GM23248 (cell line): ENCODE results near the gene MAP2K1. TPM values are rescaled to one million over a fixed set of nuclear protein-coding genes. Genes with fewer than 3 reads are reported as not detected.

Experiments
- DNase-seq: peaks from one replicate; pipeline ENCODE4 v3.0.0-alpha.2; 2015
- H2AFZ ChIP-seq: fragments of 200-600 bp; sonication (generic); 2 replicates; pipeline ENCODE4 v1.6.1; 2016; ENCODE audit warnings: antibody characterized with exemption
- H3F3A ChIP-seq: fragments of 200-600 bp; sonication (generic); 2 replicates; pipeline ENCODE4 v1.6.1; 2016; ENCODE audit warnings: mild to moderate bottlenecking, antibody characterized with exemption, mixed run types; ENCODE audit not compliant: insufficient read depth
- H3K27ac ChIP-seq: fragments of 200-600 bp; sonication (generic); 2 replicates; pipeline ENCODE4 v1.5.1; 2016; ENCODE audit warnings: mild to moderate bottlenecking
- H3K27me3 ChIP-seq: fragments of 200-600 bp; sonication (generic); replicated peaks from 2 replicates; pipeline ENCODE4 v1.6.1; 2016; ENCODE audit warnings: mild to moderate bottlenecking; ENCODE audit not compliant: insufficient read depth
- H3K36me3 ChIP-seq: fragments of 200-600 bp; sonication (generic); 2 replicates; pipeline ENCODE4 v1.6.1; 2016; ENCODE audit warnings: low read depth, mild to moderate bottlenecking
- H3K4me1 ChIP-seq: fragments of 200-600 bp; sonication (generic); 2 replicates; pipeline ENCODE4 v1.6.1; 2016; ENCODE audit warnings: mild to moderate bottlenecking; ENCODE audit not compliant: insufficient read depth
- H3K4me2 ChIP-seq: fragments of 200-600 bp; sonication (generic); one replicate; pipeline ENCODE4 v1.6.1; 2016; ENCODE audit warnings: mild to moderate bottlenecking; ENCODE audit not compliant: unreplicated experiment
- H3K4me3 ChIP-seq: fragments of 200-600 bp; sonication (generic); 2 replicates; pipeline ENCODE4 v1.5.1; 2016; ENCODE audit warnings: mild to moderate bottlenecking
- H3K79me2 ChIP-seq: fragments of 200-600 bp; sonication (generic); 2 replicates; pipeline ENCODE4 v1.6.1; 2016; ENCODE audit warnings: mild to moderate bottlenecking; ENCODE audit not compliant: insufficient read depth
- H3K9ac ChIP-seq: fragments of 200-600 bp; sonication (generic); 2 replicates; pipeline ENCODE4 v1.6.1; 2016; ENCODE audit warnings: mild to moderate bottlenecking
- H3K9me2 ChIP-seq: fragments of 200-600 bp; sonication (generic); 2 replicates; pipeline ENCODE4 v1.6.1; 2016; ENCODE audit warnings: mixed run types, mild to moderate bottlenecking, moderate library complexity; ENCODE audit not compliant: insufficient read depth
- H3K9me3 ChIP-seq: fragments of 200-600 bp; sonication (generic); one replicate; pipeline ENCODE4 v1.6.1; 2017; ENCODE audit warnings: low read depth
- H4K20me1 ChIP-seq: fragments of 200-600 bp; sonication (generic); 2 replicates; pipeline ENCODE4 v1.6.0; 2016; ENCODE audit not compliant: insufficient read depth
- EZH2 ChIP-seq: fragments of 200-600 bp; sonication (generic); IDR thresholded peaks from 2 replicates; pipeline ENCODE4 v1.6.1; 2018; ENCODE audit warnings: antibody characterized with exemption, mild to moderate bottlenecking; ENCODE audit not compliant: insufficient read depth, poor library complexity, severe bottlenecking
- EZH2phosphoT487 ChIP-seq: fragments of 200-600 bp; sonication (generic); IDR thresholded peaks from 2 replicates; pipeline ENCODE4 v1.6.1; 2018; ENCODE audit warnings: antibody characterized with exemption, moderate library complexity, mild to moderate bottlenecking, low read depth; ENCODE audit not compliant: insufficient read depth
- WGBS, 2 experiments: methylation state at CpG; one replicate each; pipeline ENCODE4 v1.1.6; 2015 to 2017; ENCODE audit warnings: low lambda C conversion rate in 2 of 2, low coverage in 1 of 2; ENCODE audit errors: missing lambda C conversion rate in 2 of 2; 5-methylcytosine and 5-hydroxymethylcytosine counted together
- in situ Hi-C: fragments of 300-500 bp; cut with MboI; formaldehyde crosslinking; loops from 2 replicates; pipeline ENCODE4 v1.15.0; 2020
- polyA plus RNA-seq: library from polyadenylated mRNA; unstranded; fragments of >200 nt; fragmentation: Nextera tagmentation; extraction: Ambion mirVana; gene quantifications from 2 replicates; pipeline ENCODE4 v1.2.1, GENCODE V29; 2016
- total RNA-seq: library from RNA; depleted of rRNA; stranded (reverse); fragments of >200 nt; shearing (Covaris generic); gene quantifications from 2 replicates; pipeline ENCODE4 v1.2.3, GENCODE V29; 2014

The MAP2K1 gene
- total and polyA plus RNA-seq, 2 experiments from 2014 or later, result 55.7 to 56.2 TPM

DNA sequence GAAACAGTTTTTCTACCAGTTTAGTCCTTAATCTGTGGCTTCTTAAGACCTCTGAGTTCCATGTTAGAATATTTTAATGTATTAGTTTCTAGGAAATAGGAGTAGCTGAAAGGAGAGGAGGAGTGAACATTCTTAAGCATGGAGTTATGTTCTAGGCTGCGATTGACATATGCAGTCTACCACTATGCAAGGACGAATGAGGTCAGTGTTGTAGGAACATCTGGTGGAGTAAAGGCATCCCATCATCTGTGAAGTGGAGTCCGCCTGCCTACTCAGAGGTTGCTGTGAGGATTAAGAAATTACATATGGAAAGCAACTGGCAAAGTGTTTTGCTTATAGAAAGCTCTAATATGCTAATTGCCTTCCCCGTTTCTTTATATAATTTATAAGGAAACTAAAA lies 65.7 kb downstream of the MAP2K1 start:
- Histone ChIP-seq H3K36me3 (peaks cover 12% of the 10 kb centered on the region; the same call in 1 of the 2 replicates), H4K20me1 (0 out of 2 replicates have a peak, but pooled peaks cover 4% of the 10 kb centered on the region), H3K4me2 (no peak overlapping the region), H3K9me3 (no peaks in the 10 kb centered on the region), H2AFZ (no peak overlapping the region), H3K27ac (no peak overlapping the region), H3K9ac (no peak overlapping the region), H3K27me3 (no peaks in the 10 kb centered on the region), H3K4me1 (no peaks in the 10 kb centered on the region), H3F3A (no peaks in the 10 kb centered on the region), H3K79me2 (no peaks in the 10 kb centered on the region), H3K9me2 (no peaks in the 10 kb centered on the region), H3K4me3 (no peak overlapping the region)
- no peak for DNase-seq
- no peak for TF ChIP-seq EZH2
- TF ChIP-seq EZH2phosphoT487, result no peak
- 78 to 87% methylated on average over 4 of the region's 4 CpGs for WGBS, 2 experiments
- in situ Hi-C loops, result no loop called here

DNA sequence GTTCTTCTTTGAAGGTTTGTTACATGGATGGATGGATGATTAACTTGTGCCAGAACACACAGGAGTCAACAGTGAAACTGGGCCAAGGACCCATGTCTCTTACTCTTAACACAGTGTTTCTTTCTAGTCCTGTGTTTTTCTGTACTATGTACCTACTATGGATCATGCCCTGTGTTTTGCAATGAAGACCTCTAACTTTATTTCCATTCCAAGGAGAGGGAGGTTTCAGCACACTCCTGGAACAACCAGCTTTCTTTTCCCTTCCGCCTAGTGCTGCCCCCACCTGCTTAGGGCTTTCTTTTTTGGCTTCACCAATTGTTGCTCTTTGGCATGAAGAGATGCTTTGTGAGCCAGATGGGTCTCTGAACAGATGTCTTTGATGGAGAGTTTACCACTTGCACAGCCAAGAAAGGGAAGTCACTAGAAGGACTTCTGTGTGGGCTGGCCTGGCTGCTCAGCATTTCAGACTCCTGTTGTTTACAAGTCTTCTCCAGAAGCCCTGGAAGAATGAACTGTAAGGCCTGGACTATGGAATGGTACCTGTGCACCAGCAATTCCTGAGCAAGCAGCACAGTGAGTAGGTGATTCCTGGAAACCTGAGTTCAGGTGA lies 66.4 kb downstream of the MAP2K1 start:
- in situ Hi-C loops, result no loop called here
- Histone ChIP-seq H3F3A (no peaks in the 10 kb centered on the region), H2AFZ (no peak overlapping the region), H4K20me1 (0 out of 2 replicates have a peak, but pooled peaks cover 4% of the 10 kb centered on the region), H3K4me2 (no peak overlapping the region), H3K9me3 (no peaks in the 10 kb centered on the region), H3K9ac (no peak overlapping the region), H3K9me2 (no peaks in the 10 kb centered on the region), H3K27me3 (no peaks in the 10 kb centered on the region), H3K27ac (no peak overlapping the region), H3K79me2 (no peaks in the 10 kb centered on the region), H3K4me1 (no peaks in the 10 kb centered on the region), H3K36me3 (peaks cover 6% of the 10 kb centered on the region; the same call in 1 of the 2 replicates), H3K4me3 (no peak overlapping the region)
- 70 to 72% methylated on average over 1 of the region's 1 CpG for WGBS, 2 experiments
- DNase-seq, result no peak
- TF ChIP-seq EZH2phosphoT487 (no peak), EZH2 (no peak)

DNA sequence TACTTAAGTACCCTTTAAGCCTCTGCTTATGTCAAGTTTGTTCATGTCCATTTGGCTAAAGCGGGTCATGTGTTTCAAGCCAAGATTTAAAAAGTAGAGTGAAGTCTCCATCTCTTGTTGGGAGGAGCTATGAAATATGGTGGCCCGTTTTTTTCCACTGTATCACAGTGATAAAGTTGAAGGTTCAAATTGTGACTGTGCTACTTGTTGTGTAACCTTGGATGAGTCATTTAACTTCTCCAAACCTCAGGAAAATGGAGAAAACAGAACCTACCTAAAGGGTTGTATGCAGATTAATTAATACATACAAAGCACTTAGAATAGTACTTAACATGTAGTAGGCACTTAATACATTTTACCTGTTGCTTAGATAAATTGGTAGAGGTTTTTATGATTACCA lies 67.4 kb downstream of the MAP2K1 start:
- no peaks in the 10 kb centered on the region for H3F3A ChIP-seq
- no peak overlapping the region for H3K4me3 ChIP-seq
- peak; percentile 48 for DNase-seq
- no peaks in the 10 kb centered on the region for H3K4me1 ChIP-seq
- no peaks in the 10 kb centered on the region for H3K9me2 ChIP-seq
- H3K79me2 ChIP-seq, result no peaks in the 10 kb centered on the region
- peaks cover 2% of the 10 kb centered on the region; the same call in 1 of the 2 replicates for H3K36me3 ChIP-seq
- H3K27me3 ChIP-seq, result no peaks in the 10 kb centered on the region
- no peaks in the 10 kb centered on the region for H3K9me3 ChIP-seq
- H3K9ac ChIP-seq, result no peak overlapping the region
- 0 out of 2 replicates have a peak, but pooled peaks cover 4% of the 10 kb centered on the region for H4K20me1 ChIP-seq
- no peak overlapping the region for H3K4me2 ChIP-seq
- in situ Hi-C loops, result no loop called here
- TF ChIP-seq EZH2 (no peak), EZH2phosphoT487 (no peak)
- no peak overlapping the region for H3K27ac ChIP-seq
- H2AFZ ChIP-seq, result no peak overlapping the region
- 92 to 98% methylated on average over 2 of the region's 2 CpGs for WGBS, 2 experiments

DNA sequence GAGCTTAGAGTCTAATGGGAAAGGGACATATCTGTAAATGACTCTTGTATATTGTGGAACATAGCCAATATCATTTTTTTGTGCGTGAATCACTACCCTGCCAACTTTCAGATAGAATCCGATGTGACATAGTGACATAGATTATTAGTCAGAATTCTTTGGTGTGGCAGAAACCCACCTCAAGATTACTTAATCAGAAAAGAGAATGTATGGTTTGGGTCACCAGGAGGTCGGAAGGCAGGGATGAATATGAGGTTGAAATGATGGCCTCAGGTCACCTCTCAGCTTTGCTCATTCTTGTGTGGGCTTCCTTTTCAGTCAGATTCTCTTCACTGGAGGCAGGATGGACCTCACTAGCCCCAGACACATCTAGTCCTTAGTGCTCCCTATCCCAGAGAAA lies 69.5 kb downstream of the MAP2K1 start:
- H3F3A ChIP-seq, result no peaks in the 10 kb centered on the region
- DNase-seq, result no peak
- H3K4me2 ChIP-seq, result no peak overlapping the region
- H3K79me2 ChIP-seq, result no peaks in the 10 kb centered on the region
- H3K9me2 ChIP-seq, result no peaks in the 10 kb centered on the region
- no peaks in the 10 kb centered on the region for H3K36me3 ChIP-seq
- TF ChIP-seq EZH2 (no peak), EZH2phosphoT487 (no peak)
- H3K4me1 ChIP-seq, result peaks cover 8% of the 10 kb centered on the region; the same call in 1 of the 2 replicates
- H3K4me3 ChIP-seq, result no peak overlapping the region
- H3K9me3 ChIP-seq, result no peaks in the 10 kb centered on the region
- WGBS, 2 experiments, result 63 to 68% methylated on average over 3 of the region's 3 CpGs
- in situ Hi-C loops, result no loop called here
- no peak overlapping the region for H3K27ac ChIP-seq
- no peak overlapping the region for H3K9ac ChIP-seq
- H3K27me3 ChIP-seq, result no peaks in the 10 kb centered on the region
- 0 out of 2 replicates have a peak, but pooled peaks cover 4% of the 10 kb centered on the region for H4K20me1 ChIP-seq
- H2AFZ ChIP-seq, result no peak overlapping the region
